Liver (tissue), 3 donors: ENCODE data around the gene MRPL32.

Source experiments
- GABPA ChIP-seq, 2 donors: IDR thresholded peaks in 1 of 2; conservative IDR thresholded peaks in 1 of 2; 2 replicates each; pipeline ENCODE4 v1.6.1; 2016; ENCODE audit warnings: antibody characterized with exemption in 2 of 2, mild to moderate bottlenecking in 1 of 2, moderate library complexity in 1 of 2
- JUND ChIP-seq, 2 donors: IDR thresholded peaks; 2 replicates each; pipeline ENCODE4 v1.6.1; 2016; ENCODE audit warnings: antibody characterized with exemption in 2 of 2
- RAD21 ChIP-seq, 2 donors: IDR thresholded peaks; 2 replicates each; pipeline ENCODE4 v1.6.1; 2016; ENCODE audit warnings: antibody characterized with exemption in 2 of 2, mild to moderate bottlenecking in 2 of 2
- SP1 ChIP-seq: IDR thresholded peaks from 2 replicates; pipeline ENCODE4 v1.6.1; 2018; ENCODE audit warnings: antibody characterized with exemption, mild to moderate bottlenecking
- TAF1 ChIP-seq: conservative IDR thresholded peaks from 2 replicates; pipeline ENCODE4 v1.6.1; 2016; ENCODE audit warnings: antibody characterized with exemption, mild to moderate bottlenecking
- TF ChIP-seq, protein P1 (sequence below): IDR thresholded peaks from 2 replicates; pipeline ENCODE4 v1.6.1; 2016; ENCODE audit warnings: antibody characterized with exemption, mild to moderate bottlenecking
- TF ChIP-seq, protein P2 (sequence below): fragments of 150-350 bp; IDR thresholded peaks from 2 replicates; pipeline ENCODE4 v1.5.1; 2017; ENCODE audit warnings: improper control_type of control experiment, low read depth, low read length; ENCODE audit not compliant: missing input control
- TF ChIP-seq, protein P3 (sequence below): IDR thresholded peaks from 2 replicates; pipeline ENCODE4 v1.6.1; 2016; ENCODE audit warnings: antibody characterized with exemption
- donor health status: healthy.
- donor health status: healthy.

DNA sequence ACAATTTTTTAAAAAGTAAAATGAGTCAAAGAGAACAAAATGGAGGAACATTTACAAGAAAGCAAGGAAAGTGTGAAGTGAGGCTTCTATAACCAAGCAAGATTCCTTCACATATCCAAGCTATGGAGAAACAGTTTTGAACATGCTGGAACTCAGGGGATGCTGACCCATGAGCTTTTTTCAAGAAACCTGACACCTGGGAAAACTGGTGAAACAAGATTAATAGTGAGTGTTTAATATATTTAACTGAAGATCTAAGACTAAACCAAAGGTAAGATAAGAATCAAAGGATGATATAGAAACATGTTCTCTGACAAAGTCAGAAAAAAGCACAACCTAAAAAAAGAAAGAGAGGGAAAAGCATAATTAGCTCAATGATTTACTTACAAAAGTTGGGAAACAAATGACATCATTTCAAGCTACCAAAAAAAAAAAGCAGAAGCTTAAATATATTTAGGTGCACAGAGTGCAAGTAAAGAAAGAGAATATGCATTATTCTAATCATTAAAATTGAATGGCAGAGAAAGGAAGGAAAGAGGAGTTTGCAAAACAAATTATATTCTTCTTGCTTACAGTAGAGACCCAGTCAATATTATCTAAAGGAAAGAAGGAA is 45.2 kb upstream of the MRPL32 start:
- TF ChIP-seq, protein P1, sequence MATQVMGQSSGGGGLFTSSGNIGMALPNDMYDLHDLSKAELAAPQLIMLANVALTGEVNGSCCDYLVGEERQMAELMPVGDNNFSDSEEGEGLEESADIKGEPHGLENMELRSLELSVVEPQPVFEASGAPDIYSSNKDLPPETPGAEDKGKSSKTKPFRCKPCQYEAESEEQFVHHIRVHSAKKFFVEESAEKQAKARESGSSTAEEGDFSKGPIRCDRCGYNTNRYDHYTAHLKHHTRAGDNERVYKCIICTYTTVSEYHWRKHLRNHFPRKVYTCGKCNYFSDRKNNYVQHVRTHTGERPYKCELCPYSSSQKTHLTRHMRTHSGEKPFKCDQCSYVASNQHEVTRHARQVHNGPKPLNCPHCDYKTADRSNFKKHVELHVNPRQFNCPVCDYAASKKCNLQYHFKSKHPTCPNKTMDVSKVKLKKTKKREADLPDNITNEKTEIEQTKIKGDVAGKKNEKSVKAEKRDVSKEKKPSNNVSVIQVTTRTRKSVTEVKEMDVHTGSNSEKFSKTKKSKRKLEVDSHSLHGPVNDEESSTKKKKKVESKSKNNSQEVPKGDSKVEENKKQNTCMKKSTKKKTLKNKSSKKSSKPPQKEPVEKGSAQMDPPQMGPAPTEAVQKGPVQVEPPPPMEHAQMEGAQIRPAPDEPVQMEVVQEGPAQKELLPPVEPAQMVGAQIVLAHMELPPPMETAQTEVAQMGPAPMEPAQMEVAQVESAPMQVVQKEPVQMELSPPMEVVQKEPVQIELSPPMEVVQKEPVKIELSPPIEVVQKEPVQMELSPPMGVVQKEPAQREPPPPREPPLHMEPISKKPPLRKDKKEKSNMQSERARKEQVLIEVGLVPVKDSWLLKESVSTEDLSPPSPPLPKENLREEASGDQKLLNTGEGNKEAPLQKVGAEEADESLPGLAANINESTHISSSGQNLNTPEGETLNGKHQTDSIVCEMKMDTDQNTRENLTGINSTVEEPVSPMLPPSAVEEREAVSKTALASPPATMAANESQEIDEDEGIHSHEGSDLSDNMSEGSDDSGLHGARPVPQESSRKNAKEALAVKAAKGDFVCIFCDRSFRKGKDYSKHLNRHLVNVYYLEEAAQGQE, result no peak
- TF ChIP-seq, protein P2, sequence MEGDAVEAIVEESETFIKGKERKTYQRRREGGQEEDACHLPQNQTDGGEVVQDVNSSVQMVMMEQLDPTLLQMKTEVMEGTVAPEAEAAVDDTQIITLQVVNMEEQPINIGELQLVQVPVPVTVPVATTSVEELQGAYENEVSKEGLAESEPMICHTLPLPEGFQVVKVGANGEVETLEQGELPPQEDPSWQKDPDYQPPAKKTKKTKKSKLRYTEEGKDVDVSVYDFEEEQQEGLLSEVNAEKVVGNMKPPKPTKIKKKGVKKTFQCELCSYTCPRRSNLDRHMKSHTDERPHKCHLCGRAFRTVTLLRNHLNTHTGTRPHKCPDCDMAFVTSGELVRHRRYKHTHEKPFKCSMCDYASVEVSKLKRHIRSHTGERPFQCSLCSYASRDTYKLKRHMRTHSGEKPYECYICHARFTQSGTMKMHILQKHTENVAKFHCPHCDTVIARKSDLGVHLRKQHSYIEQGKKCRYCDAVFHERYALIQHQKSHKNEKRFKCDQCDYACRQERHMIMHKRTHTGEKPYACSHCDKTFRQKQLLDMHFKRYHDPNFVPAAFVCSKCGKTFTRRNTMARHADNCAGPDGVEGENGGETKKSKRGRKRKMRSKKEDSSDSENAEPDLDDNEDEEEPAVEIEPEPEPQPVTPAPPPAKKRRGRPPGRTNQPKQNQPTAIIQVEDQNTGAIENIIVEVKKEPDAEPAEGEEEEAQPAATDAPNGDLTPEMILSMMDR, result no peak
- TF ChIP-seq GABPA (IDR thresholded peaks at IDR 0.05 in 1 of 2, conservative IDR thresholded peaks at IDR 0.05 in 1 of 2) (no peak), TAF1 (no peak), RAD21 (IDR thresholded peaks at IDR 0.05) (no peak), SP1 (no peak), JUND (IDR thresholded peaks at IDR 0.05) (no peak)
- TF ChIP-seq, protein P3, sequence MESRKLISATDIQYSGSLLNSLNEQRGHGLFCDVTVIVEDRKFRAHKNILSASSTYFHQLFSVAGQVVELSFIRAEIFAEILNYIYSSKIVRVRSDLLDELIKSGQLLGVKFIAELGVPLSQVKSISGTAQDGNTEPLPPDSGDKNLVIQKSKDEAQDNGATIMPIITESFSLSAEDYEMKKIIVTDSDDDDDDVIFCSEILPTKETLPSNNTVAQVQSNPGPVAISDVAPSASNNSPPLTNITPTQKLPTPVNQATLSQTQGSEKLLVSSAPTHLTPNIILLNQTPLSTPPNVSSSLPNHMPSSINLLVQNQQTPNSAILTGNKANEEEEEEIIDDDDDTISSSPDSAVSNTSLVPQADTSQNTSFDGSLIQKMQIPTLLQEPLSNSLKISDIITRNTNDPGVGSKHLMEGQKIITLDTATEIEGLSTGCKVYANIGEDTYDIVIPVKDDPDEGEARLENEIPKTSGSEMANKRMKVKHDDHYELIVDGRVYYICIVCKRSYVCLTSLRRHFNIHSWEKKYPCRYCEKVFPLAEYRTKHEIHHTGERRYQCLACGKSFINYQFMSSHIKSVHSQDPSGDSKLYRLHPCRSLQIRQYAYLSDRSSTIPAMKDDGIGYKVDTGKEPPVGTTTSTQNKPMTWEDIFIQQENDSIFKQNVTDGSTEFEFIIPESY, result no peak
